Fibroblast of mammary gland (primary cell): ENCODE results near the gene LONRF2.
"Not testable (repeated sequence)": the region's sequence is repeated elsewhere in the genome, so short reads cannot be mapped to it uniquely, and the experiment has no call there.

Experiments
- DNase-seq: peaks from one replicate; pipeline ENCODE4 v3.0.0-alpha.2; 2010; ENCODE audit warnings: low read depth
- H3K4me3 ChIP-seq: 2 replicates; pipeline ENCODE4 v1.5.1; 2011; ENCODE audit warnings: low read depth, mild to moderate bottlenecking, low read length, moderate library complexity; ENCODE audit not compliant: control insufficient read depth
- TF ChIP-seq, protein P1 (sequence below): conservative IDR thresholded peaks from 2 replicates; pipeline ENCODE4 v1.5.1; 2011; ENCODE audit warnings: low read depth, low read length, inconsistent platforms; ENCODE audit not compliant: control insufficient read depth, insufficient read depth

Gene LONRF2

DNA sequence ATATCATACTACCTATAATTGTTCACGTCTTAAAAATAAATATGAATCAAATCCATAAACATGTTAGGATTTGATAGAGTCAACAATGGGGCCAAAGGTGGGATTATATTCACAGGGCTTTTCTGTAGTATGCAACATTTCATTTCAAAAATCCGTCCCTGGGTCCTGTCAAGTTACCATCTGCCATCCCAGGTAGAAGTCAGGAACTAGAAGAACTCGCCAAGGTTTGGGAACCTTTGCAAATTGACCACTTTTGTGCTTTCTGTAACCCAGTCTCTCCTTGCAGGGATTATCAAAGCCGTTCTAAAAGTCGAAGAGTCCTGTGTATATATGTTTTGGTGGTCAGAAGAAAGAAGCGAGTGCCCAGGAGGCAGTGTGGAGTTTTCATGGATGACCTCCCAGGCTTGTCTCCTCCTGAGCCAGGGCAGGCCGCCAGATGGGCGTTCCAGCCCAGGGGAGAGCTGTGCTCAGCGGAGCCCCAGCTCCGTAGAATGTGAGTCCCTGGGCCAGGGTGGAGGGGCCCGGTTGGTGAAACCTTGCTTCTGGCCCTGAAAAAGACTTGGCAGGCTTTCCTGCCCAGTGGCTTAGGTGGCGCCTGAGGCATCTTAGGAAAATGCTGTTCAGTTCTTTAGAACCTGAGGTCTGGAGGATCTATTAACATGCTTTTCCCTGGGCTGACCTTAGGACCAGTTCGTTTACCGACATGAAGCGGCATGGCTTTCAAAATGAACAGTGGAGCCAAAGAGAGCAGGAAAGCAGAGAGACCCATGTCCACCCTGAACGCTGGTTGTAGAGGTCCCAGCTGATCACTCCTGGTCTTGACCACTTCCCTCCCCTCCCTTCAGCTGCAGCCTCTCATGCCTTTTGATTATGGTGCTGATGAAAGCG, 69.2 kb downstream of the LONRF2 start:
- DNase-seq, result no peak
- TF ChIP-seq, protein P1, sequence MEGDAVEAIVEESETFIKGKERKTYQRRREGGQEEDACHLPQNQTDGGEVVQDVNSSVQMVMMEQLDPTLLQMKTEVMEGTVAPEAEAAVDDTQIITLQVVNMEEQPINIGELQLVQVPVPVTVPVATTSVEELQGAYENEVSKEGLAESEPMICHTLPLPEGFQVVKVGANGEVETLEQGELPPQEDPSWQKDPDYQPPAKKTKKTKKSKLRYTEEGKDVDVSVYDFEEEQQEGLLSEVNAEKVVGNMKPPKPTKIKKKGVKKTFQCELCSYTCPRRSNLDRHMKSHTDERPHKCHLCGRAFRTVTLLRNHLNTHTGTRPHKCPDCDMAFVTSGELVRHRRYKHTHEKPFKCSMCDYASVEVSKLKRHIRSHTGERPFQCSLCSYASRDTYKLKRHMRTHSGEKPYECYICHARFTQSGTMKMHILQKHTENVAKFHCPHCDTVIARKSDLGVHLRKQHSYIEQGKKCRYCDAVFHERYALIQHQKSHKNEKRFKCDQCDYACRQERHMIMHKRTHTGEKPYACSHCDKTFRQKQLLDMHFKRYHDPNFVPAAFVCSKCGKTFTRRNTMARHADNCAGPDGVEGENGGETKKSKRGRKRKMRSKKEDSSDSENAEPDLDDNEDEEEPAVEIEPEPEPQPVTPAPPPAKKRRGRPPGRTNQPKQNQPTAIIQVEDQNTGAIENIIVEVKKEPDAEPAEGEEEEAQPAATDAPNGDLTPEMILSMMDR, result no peak

GRCh38 chr2:100250645-100251044, 71.7 kb downstream of the LONRF2 start:
- TF ChIP-seq, protein P1, result no peak
- no peak overlapping the region for H3K4me3 ChIP-seq
- DNase-seq, result no peak

More for the DNA sequence above, 69.2 kb downstream of the LONRF2 start:
- H3K4me3 ChIP-seq, result no peak overlapping the region

DNA sequence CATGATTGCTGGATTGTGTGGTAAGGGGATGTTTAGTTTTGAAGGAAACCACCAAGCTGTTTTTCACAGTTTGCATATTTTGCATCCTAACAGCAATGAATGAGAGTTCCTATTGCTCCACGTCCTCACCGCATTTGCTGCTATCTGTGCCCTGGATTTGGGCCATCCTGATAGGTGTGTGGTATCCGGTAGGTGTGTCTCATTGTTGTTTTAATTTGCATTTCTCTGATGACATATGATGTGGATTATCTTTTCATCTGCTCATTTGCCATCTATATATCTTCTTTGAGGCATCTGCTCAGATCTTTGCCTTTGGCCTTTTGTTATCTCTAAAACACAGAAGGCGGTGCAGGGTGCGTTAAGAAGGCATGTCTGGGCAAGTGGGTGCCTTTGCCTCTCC, 73.3 kb downstream of the LONRF2 start:
- no peak overlapping the region for H3K4me3 ChIP-seq
- TF ChIP-seq, protein P1, result no peak
- no peak for DNase-seq

DNA sequence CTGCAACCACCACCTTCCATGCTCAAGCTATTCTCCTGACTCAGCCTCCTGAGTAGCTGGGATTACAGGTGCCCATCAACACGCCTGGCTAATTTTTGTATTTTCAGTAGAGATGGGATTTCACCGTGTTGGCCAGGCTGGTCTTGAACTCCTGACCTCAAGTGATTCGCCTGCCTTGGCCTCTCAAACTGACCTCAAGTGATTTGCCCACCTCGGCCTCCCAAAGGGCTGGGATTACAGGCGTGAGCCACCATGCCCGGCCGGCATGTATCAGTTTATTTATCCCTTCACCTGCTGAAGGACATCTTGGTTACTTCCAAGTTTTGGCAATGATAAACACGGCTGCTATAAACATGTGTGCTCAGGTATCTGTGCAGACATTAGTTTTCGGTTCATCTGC, 73.7 kb downstream of the LONRF2 start:
- not testable (repeated sequence) for H3K4me3 ChIP-seq, DNase-seq

DNA sequence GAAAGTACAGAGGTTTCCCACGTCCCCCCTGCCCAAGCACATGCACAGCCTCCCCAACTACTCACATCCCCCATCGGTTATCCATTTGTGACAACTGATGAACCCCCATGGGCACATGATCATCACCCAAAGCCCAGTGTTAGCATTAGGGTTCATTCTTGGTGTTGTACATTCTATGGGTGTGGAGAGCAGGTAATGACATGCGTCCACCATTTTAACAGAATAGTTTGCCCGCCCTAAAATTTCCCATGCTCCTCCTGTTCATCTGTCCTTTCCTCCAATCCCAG, 74.3 kb downstream of the LONRF2 start:
- no peak for DNase-seq
- TF ChIP-seq, protein P1, result no peak
- no peak overlapping the region for H3K4me3 ChIP-seq

DNA sequence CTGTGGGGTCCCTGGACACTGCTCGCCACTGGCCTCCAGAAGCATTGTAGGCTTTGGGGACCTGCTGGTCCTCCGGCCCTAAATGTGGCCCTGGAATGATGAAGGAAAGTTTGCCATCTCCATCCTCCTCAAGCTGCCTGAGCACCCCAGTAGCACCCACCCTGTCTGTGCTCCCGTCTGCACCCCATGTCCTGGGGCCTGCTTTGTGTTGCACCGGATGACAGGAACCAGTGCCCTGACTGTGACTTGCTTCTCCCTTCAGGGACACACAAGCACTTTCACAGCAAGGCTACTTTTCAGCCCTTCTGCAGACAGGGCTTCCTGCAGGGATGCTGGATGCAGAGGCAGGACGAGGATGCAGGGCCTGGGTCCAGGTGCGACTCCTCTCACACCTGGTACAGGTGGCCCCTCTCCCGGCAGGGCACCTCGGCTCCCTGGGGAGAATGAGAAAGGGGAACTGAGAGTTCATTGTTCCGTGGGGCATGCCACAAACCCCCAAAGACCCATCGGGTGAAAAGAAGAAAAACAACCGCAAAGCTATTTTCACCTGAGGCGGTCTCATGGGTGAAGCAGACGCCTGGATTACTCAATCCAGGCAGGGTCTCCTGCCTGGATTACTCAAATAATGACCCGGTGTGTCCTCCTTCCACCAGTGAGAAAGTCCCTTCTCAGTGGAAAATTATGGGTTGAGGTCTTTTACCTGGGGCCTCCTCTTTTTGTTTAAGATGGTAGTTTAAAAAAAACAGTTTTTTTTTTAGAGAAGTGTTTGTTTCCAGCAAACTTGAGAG, 74.9 kb downstream of the LONRF2 start:
- no peak overlapping the region for H3K4me3 ChIP-seq
- no peak for DNase-seq
- TF ChIP-seq, protein P1, result no peak
